Bronchial epithelial cell (primary cell): Measurements from ENCODE around the gene LCT. TPM values are rescaled to one million over a fixed set of nuclear protein-coding genes. Genes with fewer than 3 reads are reported as not detected.

Source experiments
- DNase-seq: peaks from one replicate; pipeline ENCODE4 v3.0.0-alpha.2; 2010; ENCODE audit warnings: low read depth
- FAIRE-seq: peaks from 2 replicates; lab custom pipeline; 2011; peaks lifted over from hg19 to GRCh38; lab: Jason Lieb, UNC
- H3K27me3 ChIP-seq: 2 replicates; pipeline ENCODE4 v1.5.1; 2011; ENCODE audit warnings: low read length; ENCODE audit not compliant: control insufficient read depth, insufficient read depth
- H3K36me3 ChIP-seq: 2 replicates; pipeline ENCODE4 v1.5.1; 2011; ENCODE audit warnings: low read length; ENCODE audit not compliant: control insufficient read depth, insufficient read depth
- H3K4me3 ChIP-seq: 2 replicates; pipeline ENCODE4 v1.5.1; 2011; ENCODE audit warnings: mild to moderate bottlenecking, low read depth, low read length, control low read depth
- CTCF ChIP-seq: IDR thresholded peaks from 2 replicates; pipeline ENCODE4 v1.5.1; 2011; ENCODE audit warnings: mild to moderate bottlenecking, moderate library complexity, low read length, control low read depth, inconsistent platforms; ENCODE audit not compliant: insufficient read depth, severe bottlenecking
- total RNA-seq: library from RNA; depleted of rRNA; stranded (reverse); fragments of >200 nt; gene quantifications from 2 replicates; pipeline ENCODE4 v1.2.1, GENCODE V29; 2014

The LCT gene
- total RNA-seq, 1 donor from 2014 or later, result not detected

- Histone ChIP-seq H3K27me3 (no peaks in the 10 kb centered on the region), H3K4me3 (no peak overlapping the region), H3K36me3 (peaks cover under 1% of the 10 kb centered on the region)
- DNase-seq (no peak), FAIRE-seq (no peak)
- no peak for TF ChIP-seq CTCF
These were observed 14.1 kb upstream of the LCT start for GRCh38 chr2:135850892-135851668.

GRCh38 chr2:135849087-135849486 is 12.1 kb upstream of the LCT start:
- Histone ChIP-seq H3K36me3 (peaks cover 2% of the 10 kb centered on the region), H3K4me3 (no peak overlapping the region), H3K27me3 (no peaks in the 10 kb centered on the region)
- no peak for DNase-seq
- TF ChIP-seq CTCF, result no peak
- FAIRE-seq, result no peak

- Histone ChIP-seq H3K27me3 (no peaks in the 10 kb centered on the region), H3K36me3 (peaks cover 2% of the 10 kb centered on the region), H3K4me3 (no peak overlapping the region)
- no peak for DNase-seq
- no peak for FAIRE-seq
- no peak for TF ChIP-seq CTCF
These were observed 9.0 kb upstream of the LCT start for GRCh38 chr2:135845997-135846396.

- no peak for TF ChIP-seq CTCF
- DNase-seq (no peak), FAIRE-seq (no peak)
- Histone ChIP-seq H3K4me3 (no peak overlapping the region), H3K27me3 (no peaks in the 10 kb centered on the region), H3K36me3 (peaks cover 4% of the 10 kb centered on the region)
These were observed 8.3 kb upstream of the LCT start for GRCh38 chr2:135845257-135845656.

- no peak for TF ChIP-seq CTCF
- H3K27me3 ChIP-seq, result no peaks in the 10 kb centered on the region
- peaks cover 4% of the 10 kb centered on the region for H3K36me3 ChIP-seq
- no peak overlapping the region for H3K4me3 ChIP-seq
- DNase-seq, result peak; percentile 74
- no peak for FAIRE-seq
These were observed 7.4 kb upstream of the LCT start for GRCh38 chr2:135844301-135844895.

- DNase-seq (peak; percentile 7), FAIRE-seq (no peak)
- no peaks in the 10 kb centered on the region for H3K27me3 ChIP-seq
- H3K4me3 ChIP-seq, result no peak overlapping the region
- TF ChIP-seq CTCF, result no peak
- H3K36me3 ChIP-seq, result peaks cover 4% of the 10 kb centered on the region
These were observed 6.7 kb upstream of the LCT start for GRCh38 chr2:135843671-135844070.
